ENCODE results near the gene SERPINE2.

DNA sequence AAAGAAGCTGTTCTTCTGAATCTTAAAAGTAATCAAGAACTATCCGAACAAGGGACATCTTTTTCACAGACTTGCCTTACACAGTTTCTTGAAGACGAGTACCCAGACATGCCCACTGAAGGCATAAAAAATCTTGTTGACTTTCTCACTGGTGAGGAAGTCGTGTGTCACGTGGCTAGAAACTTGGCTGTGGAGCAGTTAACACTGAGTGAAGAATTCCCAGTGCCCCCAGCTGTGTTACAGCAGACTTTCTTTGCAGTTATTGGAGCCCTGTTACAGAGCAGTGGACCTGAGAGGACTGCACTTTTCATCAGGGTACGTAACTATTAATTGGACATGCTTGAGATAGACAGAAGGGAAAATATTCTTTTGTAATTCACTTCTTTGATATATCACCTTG lies 79.4 kb downstream of the SERPINE2 start:
- TF ChIP-seq EZH2phosphoT487 (IDR thresholded peaks at IDR 0.05; ENCODE audit: borderline replicate concordance) = no peak
- TF ChIP-seq, protein P1, sequence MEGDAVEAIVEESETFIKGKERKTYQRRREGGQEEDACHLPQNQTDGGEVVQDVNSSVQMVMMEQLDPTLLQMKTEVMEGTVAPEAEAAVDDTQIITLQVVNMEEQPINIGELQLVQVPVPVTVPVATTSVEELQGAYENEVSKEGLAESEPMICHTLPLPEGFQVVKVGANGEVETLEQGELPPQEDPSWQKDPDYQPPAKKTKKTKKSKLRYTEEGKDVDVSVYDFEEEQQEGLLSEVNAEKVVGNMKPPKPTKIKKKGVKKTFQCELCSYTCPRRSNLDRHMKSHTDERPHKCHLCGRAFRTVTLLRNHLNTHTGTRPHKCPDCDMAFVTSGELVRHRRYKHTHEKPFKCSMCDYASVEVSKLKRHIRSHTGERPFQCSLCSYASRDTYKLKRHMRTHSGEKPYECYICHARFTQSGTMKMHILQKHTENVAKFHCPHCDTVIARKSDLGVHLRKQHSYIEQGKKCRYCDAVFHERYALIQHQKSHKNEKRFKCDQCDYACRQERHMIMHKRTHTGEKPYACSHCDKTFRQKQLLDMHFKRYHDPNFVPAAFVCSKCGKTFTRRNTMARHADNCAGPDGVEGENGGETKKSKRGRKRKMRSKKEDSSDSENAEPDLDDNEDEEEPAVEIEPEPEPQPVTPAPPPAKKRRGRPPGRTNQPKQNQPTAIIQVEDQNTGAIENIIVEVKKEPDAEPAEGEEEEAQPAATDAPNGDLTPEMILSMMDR (conservative IDR thresholded peaks at IDR 0.05; ENCODE audit: low read length) = no peak
